ENCODE results near the gene LSS.

GRCh38 chr21:46193829-46194373 is 34.7 kb downstream of the LSS start:
- TF ChIP-seq CTCF (conservative IDR thresholded peaks at IDR 0.05) (no peak), ZFX (IDR thresholded peaks at IDR 0.05) (no peak)
